Measurements from ENCODE around the gene DAD1.
"Not testable (repeated sequence)": the region's sequence is repeated elsewhere in the genome, so short reads cannot be mapped to it uniquely, and the experiment has no call there.

GRCh38 chr14:22635980-22636379 lies 47.0 kb upstream of the DAD1 start:
- not testable (repeated sequence) for TF ChIP-seq CTCF (IDR thresholded peaks at IDR 0.05); ZFX (IDR thresholded peaks at IDR 0.05; ENCODE audit: borderline replicate concordance)

Data from 22Rv1 (cell line).